ENCODE data around the gene CLOCK.

Gene CLOCK

DNA sequence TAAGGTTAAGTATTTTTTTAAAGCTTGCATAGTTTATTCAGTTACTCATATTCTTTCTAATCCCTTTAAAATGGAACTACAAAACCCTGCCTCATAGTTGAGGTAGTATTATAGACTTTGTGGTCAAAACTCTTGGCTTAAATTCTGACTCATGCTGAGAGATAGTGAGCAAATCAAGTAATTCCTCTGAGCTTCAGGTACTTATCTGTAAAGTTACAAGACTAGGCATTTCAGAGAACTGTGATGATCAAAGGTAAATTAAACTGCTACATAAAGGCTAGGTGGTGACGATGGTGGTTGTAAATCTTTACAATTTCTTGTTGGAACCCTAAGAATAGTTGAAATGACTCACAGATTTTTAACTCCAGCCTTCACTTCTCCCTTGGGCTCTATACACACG, 3.2 kb upstream of the CLOCK start:
- H4K20me1 ChIP-seq (ENCODE audit: insufficient read depth, low read length, poor library complexity, severe bottlenecking): no peaks in the 10 kb centered on the region
- H2AFZ ChIP-seq (ENCODE audit: low read length): no peak overlapping the region
- no peaks in the 10 kb centered on the region for H3K9me2 ChIP-seq (replicated peaks; ENCODE audit: low read depth, low read length)
- no peak overlapping the region for H3K9ac ChIP-seq (ENCODE audit: low read depth, low read length, poor library complexity, severe bottlenecking)
- no peak overlapping the region for H3K4me3 ChIP-seq (ENCODE audit: low read length, poor library complexity, severe bottlenecking)
- TF ChIP-seq EZH2phosphoT487 (IDR thresholded peaks at IDR 0.05; ENCODE audit: borderline replicate concordance) (no peak), CTCF (conservative IDR thresholded peaks at IDR 0.05; ENCODE audit: low read length) (no peak)
- H3K36me3 ChIP-seq (ENCODE audit: insufficient read depth, low read length): no peaks in the 10 kb centered on the region
- no peak overlapping the region for H3K4me2 ChIP-seq (ENCODE audit: low read depth, low read length, poor library complexity, severe bottlenecking)
- no peaks in the 10 kb centered on the region for H3K9me3 ChIP-seq (ENCODE audit: insufficient read depth, low read depth, low read length)
- peaks cover 6% of the 10 kb centered on the region for H3F3A ChIP-seq (ENCODE audit: low read depth)
- H3K27me3 ChIP-seq (ENCODE audit: insufficient read depth, low read length, poor library complexity, severe bottlenecking): no peaks in the 10 kb centered on the region
- H3K4me1 ChIP-seq (ENCODE audit: insufficient read depth, low read length, poor library complexity, severe bottlenecking): peaks cover 16% of the 10 kb centered on the region
- H3K79me2 ChIP-seq (ENCODE audit: insufficient read depth, low read length): no peaks in the 10 kb centered on the region

DNA sequence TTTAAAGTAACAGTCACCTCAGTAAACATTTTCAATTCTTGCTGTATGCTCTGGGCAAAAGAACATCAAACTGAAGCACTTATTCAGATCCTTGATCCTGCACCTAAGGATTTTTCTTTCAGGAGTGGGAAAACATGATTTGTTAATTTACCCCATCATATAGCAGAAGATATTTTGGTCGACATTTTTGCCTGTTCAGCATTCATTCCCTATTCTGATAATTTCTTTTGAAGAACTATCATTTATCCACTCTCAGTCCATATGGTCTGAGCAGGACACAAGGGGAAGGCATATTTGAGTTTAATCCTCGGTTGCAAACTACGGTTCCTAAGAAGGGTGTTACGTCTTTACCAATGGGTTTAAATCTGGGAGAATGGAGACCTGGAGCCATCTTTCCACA, 1.2 kb upstream of the CLOCK start:
- no peaks in the 10 kb centered on the region for H3K79me2 ChIP-seq (ENCODE audit: insufficient read depth, low read length)
- H3K9ac ChIP-seq (ENCODE audit: low read depth, low read length, poor library complexity, severe bottlenecking): no peak overlapping the region
- no peak overlapping the region for H2AFZ ChIP-seq (ENCODE audit: low read length)
- TF ChIP-seq CTCF (conservative IDR thresholded peaks at IDR 0.05; ENCODE audit: low read length) (no peak), EZH2phosphoT487 (IDR thresholded peaks at IDR 0.05; ENCODE audit: borderline replicate concordance) (no peak)
- H3K27me3 ChIP-seq (ENCODE audit: insufficient read depth, low read length, poor library complexity, severe bottlenecking): no peaks in the 10 kb centered on the region
- H3K4me1 ChIP-seq (ENCODE audit: insufficient read depth, low read length, poor library complexity, severe bottlenecking): peaks cover 22% of the 10 kb centered on the region
- no peaks in the 10 kb centered on the region for H3K9me3 ChIP-seq (ENCODE audit: insufficient read depth, low read depth, low read length)
- no peaks in the 10 kb centered on the region for H3K9me2 ChIP-seq (replicated peaks; ENCODE audit: low read depth, low read length)
- H3K4me3 ChIP-seq (ENCODE audit: low read length, poor library complexity, severe bottlenecking): peak overlapping the region; percentile 93
- H3K36me3 ChIP-seq (ENCODE audit: insufficient read depth, low read length): no peaks in the 10 kb centered on the region
- no peaks in the 10 kb centered on the region for H4K20me1 ChIP-seq (ENCODE audit: insufficient read depth, low read length, poor library complexity, severe bottlenecking)
- peaks cover 6% of the 10 kb centered on the region for H3F3A ChIP-seq (ENCODE audit: low read depth)
- peak overlapping the region; percentile 95 for H3K4me2 ChIP-seq (ENCODE audit: low read depth, low read length, poor library complexity, severe bottlenecking)

- Histone ChIP-seq H3K27me3 (ENCODE audit: insufficient read depth, low read length, poor library complexity, severe bottlenecking) (no peaks in the 10 kb centered on the region), H3K4me2 (ENCODE audit: low read depth, low read length, poor library complexity, severe bottlenecking) (peak overlapping the region; percentile 95), H4K20me1 (ENCODE audit: insufficient read depth, low read length, poor library complexity, severe bottlenecking) (no peaks in the 10 kb centered on the region), H3K9me2 (replicated peaks; ENCODE audit: low read depth, low read length) (no peaks in the 10 kb centered on the region), H3K9me3 (ENCODE audit: insufficient read depth, low read depth, low read length) (no peaks in the 10 kb centered on the region), H3K4me3 (ENCODE audit: low read length, poor library complexity, severe bottlenecking) (peak overlapping the region; percentile 93), H3K4me1 (ENCODE audit: insufficient read depth, low read length, poor library complexity, severe bottlenecking) (peaks cover 22% of the 10 kb centered on the region), H2AFZ (ENCODE audit: low read length) (peak overlapping the region; percentile 89), H3K36me3 (ENCODE audit: insufficient read depth, low read length) (no peaks in the 10 kb centered on the region), H3K79me2 (ENCODE audit: insufficient read depth, low read length) (no peaks in the 10 kb centered on the region), H3K9ac (ENCODE audit: low read depth, low read length, poor library complexity, severe bottlenecking) (peak overlapping the region; percentile 77), H3F3A (ENCODE audit: low read depth) (peaks cover 6% of the 10 kb centered on the region)
- TF ChIP-seq EZH2phosphoT487 (IDR thresholded peaks at IDR 0.05; ENCODE audit: borderline replicate concordance): no peak
- TF ChIP-seq CTCF (conservative IDR thresholded peaks at IDR 0.05; ENCODE audit: low read length): no peak
These were observed 709 bp upstream of the CLOCK start for GRCh38 chr4:55547466-55547770.

Data from Loucy (cell line).